H9 (cell line): ENCODE results near the gene PLEK2. TPM values are rescaled to one million over a fixed set of nuclear protein-coding genes. Genes with fewer than 3 reads are reported as not detected.
A peak's percentile ranks its signal among the peaks of the same experiment; 100 is the strongest.

ENCODE experiments used
- DNase-seq: peaks from one replicate; pipeline ENCODE4 v3.0.0-alpha.2; 2017
- H2AFZ ChIP-seq: one replicate; pipeline ENCODE4 v1.6.1; 2013; ENCODE audit warnings: mild to moderate bottlenecking, low read length, control low read depth, moderate library complexity
- H2AK5ac ChIP-seq: 2 replicates; pipeline ENCODE4 v1.6.1; 2013; ENCODE audit warnings: low read length, control low read depth, mixed read lengths; ENCODE audit not compliant: insufficient read length
- H2BK120ac ChIP-seq: one replicate; pipeline ENCODE4 v1.6.1; 2013; ENCODE audit warnings: low read depth, mild to moderate bottlenecking, low read length, control low read depth, inconsistent platforms; ENCODE audit not compliant: poor library complexity, severe bottlenecking
- H2BK12ac ChIP-seq: 2 replicates; pipeline ENCODE4 v1.6.1; 2013; ENCODE audit warnings: low read length, control low read depth, mixed read lengths, low read depth; ENCODE audit not compliant: insufficient read length
- H2BK15ac ChIP-seq: 2 replicates; pipeline ENCODE4 v1.6.1; 2013; ENCODE audit warnings: low read depth, low read length, control low read depth
- H2BK20ac ChIP-seq: one replicate; pipeline ENCODE4 v1.6.1; 2013; ENCODE audit warnings: low read depth, mild to moderate bottlenecking, low read length, control low read depth, inconsistent platforms; ENCODE audit not compliant: poor library complexity, severe bottlenecking
- H2BK5ac ChIP-seq: 2 replicates; pipeline ENCODE4 v1.6.1; 2013; ENCODE audit warnings: low read length, control low read depth, mixed read lengths; ENCODE audit not compliant: insufficient read length
- H3K14ac ChIP-seq: 2 replicates; pipeline ENCODE4 v1.6.1; 2013; ENCODE audit warnings: low read length, control low read depth; ENCODE audit not compliant: insufficient read depth
- H3K18ac ChIP-seq: 2 replicates; pipeline ENCODE4 v1.6.1; 2013; ENCODE audit warnings: low read depth, mild to moderate bottlenecking, mixed read lengths, low read length, control low read depth; ENCODE audit not compliant: insufficient read length
- H3K23ac ChIP-seq: 2 replicates; pipeline ENCODE4 v1.6.1; 2013; ENCODE audit warnings: low read length, control low read depth, mixed read lengths, low read depth; ENCODE audit not compliant: insufficient read length
- H3K23me2 ChIP-seq: 2 replicates; pipeline ENCODE4 v1.6.1; 2013; ENCODE audit warnings: low read depth, mild to moderate bottlenecking, mixed read lengths, low read length, control low read depth; ENCODE audit not compliant: insufficient read length, poor library complexity, severe bottlenecking
- H3K27ac ChIP-seq: 2 replicates; pipeline ENCODE4 v1.5.1; 2013; ENCODE audit warnings: low read length, control low read depth, mixed read lengths, low read depth; ENCODE audit not compliant: insufficient read length
- H3K27me3 ChIP-seq: 2 replicates; pipeline ENCODE4 v1.6.1; 2013; ENCODE audit warnings: low read length, control low read depth, inconsistent platforms; ENCODE audit not compliant: insufficient read depth
- H3K4ac ChIP-seq: 2 replicates; pipeline ENCODE4 v1.6.1; 2013; ENCODE audit warnings: low read depth, mild to moderate bottlenecking, control low read depth, inconsistent platforms, low read length, moderate library complexity
- H3K4me1 ChIP-seq: 2 replicates; pipeline ENCODE4 v1.6.1; 2013; ENCODE audit warnings: low read length, control low read depth, inconsistent platforms; ENCODE audit not compliant: insufficient read depth
- H3K4me2 ChIP-seq: 2 replicates; pipeline ENCODE4 v1.6.1; 2013; ENCODE audit warnings: low read length, control low read depth, mixed read lengths; ENCODE audit not compliant: insufficient read length, insufficient read depth
- H3K56ac ChIP-seq: 2 replicates; pipeline ENCODE4 v1.6.1; 2013; ENCODE audit warnings: low read depth, mild to moderate bottlenecking, mixed read lengths, low read length, control low read depth; ENCODE audit not compliant: insufficient read length
- H3K79me1 ChIP-seq: 2 replicates; pipeline ENCODE4 v1.6.1; 2013; ENCODE audit warnings: low read depth, mild to moderate bottlenecking, moderate library complexity, low read length, control low read depth, inconsistent platforms; ENCODE audit not compliant: insufficient read depth, poor library complexity, severe bottlenecking
- H3K79me2 ChIP-seq: 2 replicates; pipeline ENCODE4 v1.6.1; 2013; ENCODE audit warnings: low read length, control low read depth, inconsistent platforms; ENCODE audit not compliant: insufficient read depth
- H3K9ac ChIP-seq: 2 replicates; pipeline ENCODE4 v1.6.1; 2013; ENCODE audit warnings: low read length, control low read depth, mixed read lengths; ENCODE audit not compliant: insufficient read length; ENCODE audit errors: extremely low read depth
- H3K9me3 ChIP-seq: one replicate; pipeline ENCODE4 v1.6.1; 2013; ENCODE audit warnings: low read depth, low read length, inconsistent platforms; ENCODE audit not compliant: control insufficient read depth
- H3T11ph ChIP-seq: one replicate; pipeline ENCODE4 v1.6.1; 2013; ENCODE audit warnings: mild to moderate bottlenecking, low read length, control low read depth, inconsistent platforms
- H4K20me1 ChIP-seq: one replicate; pipeline ENCODE4 v1.6.1; 2013; ENCODE audit not compliant: control insufficient read depth, insufficient read length, insufficient read depth
- H4K5ac ChIP-seq: 2 replicates; pipeline ENCODE4 v1.6.1; 2013; ENCODE audit warnings: low read depth, mild to moderate bottlenecking, mixed read lengths, low read length, control low read depth; ENCODE audit not compliant: insufficient read length
- H4K8ac ChIP-seq: replicated peaks from 2 replicates; pipeline ENCODE4 v1.6.1; 2013; ENCODE audit warnings: low read length, control low read depth, mixed read lengths, low read depth; ENCODE audit not compliant: insufficient read length
- H4K91ac ChIP-seq: 2 replicates; pipeline ENCODE4 v1.6.1; 2013; ENCODE audit warnings: low read depth, mild to moderate bottlenecking, moderate library complexity, mixed read lengths, low read length, control low read depth; ENCODE audit not compliant: insufficient read length
- H3K27ac Mint-ChIP-seq, 3 experiments: 2 replicates in 2 of 3; 3 replicates in 1 of 3; pipeline ENCODE4 v1.8.0; 2020 to 2021; ENCODE audit warnings: mixed read lengths in 3 of 3, mild to moderate bottlenecking in 1 of 3, moderate library complexity in 1 of 3
- H3K27me3 Mint-ChIP-seq: 2 replicates; pipeline ENCODE4 v1.8.0; 2021; ENCODE audit warnings: low read depth, mild to moderate bottlenecking, moderate library complexity, mixed read lengths
- H3K36me3 Mint-ChIP-seq, 3 experiments: 2 replicates in 2 of 3; 3 replicates in 1 of 3; pipeline ENCODE4 v1.8.0; 2020 to 2021; ENCODE audit warnings: low read depth in 3 of 3, mixed read lengths in 3 of 3; ENCODE audit not compliant: insufficient read depth in 1 of 3
- H3K4me1 Mint-ChIP-seq, 2 experiments: 2 replicates each; pipeline ENCODE4 v1.8.0; 2020; ENCODE audit warnings: mixed read lengths in 2 of 2
- H3K4me3 Mint-ChIP-seq, 2 experiments: 2 replicates in 1 of 2; 3 replicates in 1 of 2; pipeline ENCODE4 v1.8.0; 2020 to 2021; ENCODE audit warnings: mild to moderate bottlenecking in 2 of 2, mixed read lengths in 2 of 2, moderate library complexity in 1 of 2
- H3K9me3 Mint-ChIP-seq, 2 experiments: 2 replicates in 1 of 2; 3 replicates in 1 of 2; pipeline ENCODE4 v1.8.0; 2020; ENCODE audit warnings: mild to moderate bottlenecking in 2 of 2, mixed read lengths in 2 of 2, moderate library complexity in 1 of 2
- CTCF ChIP-seq: fragments of 200-600 bp; sonication (generic); conservative IDR thresholded peaks from 3 replicates; pipeline ENCODE4 v1.8.0; 2021; ENCODE audit warnings: antibody characterized with exemption, mild to moderate bottlenecking
- WGBS: extraction: QIAGEN DNeasy Blood & Tissue Kit; methylation state at CpG from one replicate; pipeline ENCODE4 v1.1.7; 2013; ENCODE audit warnings: missing lambda C conversion rate, low lambda C conversion rate, mixed read lengths; ENCODE audit not compliant: insufficient read length; ENCODE audit errors: extremely low coverage; 5-methylcytosine and 5-hydroxymethylcytosine counted together
- total RNA-seq: library from RNA; stranded (reverse); gene quantifications from 2 replicates; pipeline ENCODE4 v1.2.1, GENCODE V29; 2021

Gene PLEK2
- total RNA-seq, 1 experiment from 2014 or later = not detected

GRCh38 chr14:67436006-67436866 lies 24.3 kb upstream of the PLEK2 start:
- peak; percentile 62 for DNase-seq
- Histone ChIP-seq H4K8ac (no peak overlapping the region), H3K79me1 (no peaks in the 10 kb centered on the region), H3K18ac (no peak overlapping the region), H3K14ac (no peak overlapping the region), H2BK120ac (no peak overlapping the region), H3K23ac (no peak overlapping the region), H2AK5ac (no peak overlapping the region), H4K5ac (no peak overlapping the region), H2BK12ac (no peak overlapping the region), H2BK15ac (no peak overlapping the region), H3K27ac (no peak overlapping the region), H3K56ac (no peak overlapping the region), H3K4me1 (no peaks in the 10 kb centered on the region), H3T11ph (no peak overlapping the region), H3K27me3 (no peaks in the 10 kb centered on the region), H3K79me2 (no peaks in the 10 kb centered on the region), H3K4me2 (no peak overlapping the region), H4K20me1 (no peaks in the 10 kb centered on the region), H3K4ac (no peak overlapping the region), H4K91ac (no peak overlapping the region), H3K23me2 (no peaks in the 10 kb centered on the region), H2BK20ac (no peak overlapping the region), H2BK5ac (no peak overlapping the region), H3K9me3 (no peaks in the 10 kb centered on the region), H3K9ac (no peak overlapping the region), H2AFZ (no peak overlapping the region)
- Mint-ChIP-seq H3K27ac (no peak overlapping the region; a peak in 1 of 7 replicates), H3K9me3 (no peaks in the 10 kb centered on the region), H3K4me3 (no peak overlapping the region), H3K36me3 (no peaks in the 10 kb centered on the region), H3K27me3 (no peaks in the 10 kb centered on the region; the same call in 1 of the 2 replicates), H3K4me1 (peaks cover 0 to 5% of the 10 kb centered on the region in 2 experiments; a peak in 3 of 4 replicates)
- peak; percentile 50 for TF ChIP-seq CTCF
- WGBS = no CpG with 5 or more reads among the region's 10 CpGs
